Measurements from ENCODE around the gene SDCCAG8. TPM values are rescaled to one million over a fixed set of nuclear protein-coding genes. Genes with fewer than 3 reads are reported as not detected.

The SDCCAG8 gene
- polyA plus RNA-seq, 10 donors, result 17.9 to 27.1 (median 22.9) TPM

DNA sequence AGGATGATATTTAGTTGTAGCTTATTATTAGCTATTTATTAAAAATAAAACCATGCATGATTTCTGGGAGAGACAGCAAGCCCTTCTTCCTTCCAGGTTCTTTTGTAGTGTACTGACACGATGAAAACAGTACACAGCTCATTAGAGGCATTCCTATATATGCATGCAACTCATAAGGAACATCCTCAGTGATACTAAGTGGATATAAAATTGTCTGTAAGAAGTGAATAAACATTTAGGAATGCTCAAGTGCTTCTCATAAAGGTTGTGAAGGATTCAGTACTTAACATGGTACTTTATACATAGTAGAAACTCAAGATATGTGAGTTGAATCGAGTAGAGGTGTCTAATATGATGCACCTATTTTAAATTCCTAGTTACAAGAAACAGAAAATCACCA lies 287.7 kb downstream of the SDCCAG8 start:
- DNase-seq, result no peak

DNA sequence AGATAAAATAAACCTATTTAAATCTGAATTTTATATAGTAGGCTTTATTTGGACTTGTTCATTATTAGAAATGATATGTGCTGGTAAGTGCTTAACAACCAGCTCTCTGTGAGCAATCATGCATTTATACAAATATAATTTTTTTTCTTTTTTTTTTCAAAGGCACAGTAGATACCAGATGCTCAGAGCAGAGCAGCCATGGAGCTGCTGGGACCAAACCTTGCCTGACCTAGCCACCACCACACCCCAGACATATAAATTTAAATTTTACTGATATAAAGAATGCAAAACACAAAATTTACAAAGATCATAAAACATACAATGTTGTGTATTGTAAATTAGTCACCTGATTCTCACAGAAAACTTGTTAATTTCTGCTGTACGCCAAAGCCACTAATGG lies 290.6 kb downstream of the SDCCAG8 start:
- no peak for DNase-seq

DNA sequence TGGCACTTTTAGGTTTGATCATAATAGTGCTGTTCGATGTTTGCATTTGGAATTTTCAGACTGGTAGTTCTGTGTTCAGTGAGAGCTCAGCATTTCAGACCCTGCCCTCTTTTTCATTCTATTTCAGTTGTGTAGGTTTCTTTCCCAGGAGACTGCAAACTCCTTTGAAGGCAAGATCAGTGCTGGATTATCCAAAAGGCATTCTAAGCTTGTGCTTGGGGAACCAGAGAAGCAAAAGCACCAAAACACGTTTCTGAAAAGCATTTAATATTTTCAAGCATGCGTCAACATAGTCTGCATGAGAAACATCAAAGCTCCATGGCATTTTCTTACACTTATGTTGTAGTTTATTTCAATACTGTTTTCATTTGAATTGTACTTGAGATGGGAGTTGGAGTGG lies 292.1 kb downstream of the SDCCAG8 start:
- DNase-seq, result no peak

DNA sequence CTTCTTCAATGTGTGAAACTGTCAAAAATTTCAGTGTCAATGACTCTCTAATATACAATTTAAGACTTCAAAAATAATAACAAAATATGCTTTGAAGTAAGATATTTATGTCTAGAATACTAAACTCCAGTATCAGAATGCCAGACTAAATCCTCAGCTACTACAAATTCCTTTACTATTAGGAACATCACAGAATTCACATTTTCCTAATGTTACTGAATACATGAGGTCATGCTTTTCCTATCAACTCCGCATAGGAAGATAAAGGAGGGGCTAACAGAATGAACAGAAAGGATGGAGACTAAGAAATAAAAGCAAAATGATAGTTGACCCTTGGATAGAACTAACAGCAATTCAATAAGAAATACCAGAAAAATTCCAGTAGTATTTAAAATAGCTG lies 292.7 kb downstream of the SDCCAG8 start:
- DNase-seq, result no peak

DNA sequence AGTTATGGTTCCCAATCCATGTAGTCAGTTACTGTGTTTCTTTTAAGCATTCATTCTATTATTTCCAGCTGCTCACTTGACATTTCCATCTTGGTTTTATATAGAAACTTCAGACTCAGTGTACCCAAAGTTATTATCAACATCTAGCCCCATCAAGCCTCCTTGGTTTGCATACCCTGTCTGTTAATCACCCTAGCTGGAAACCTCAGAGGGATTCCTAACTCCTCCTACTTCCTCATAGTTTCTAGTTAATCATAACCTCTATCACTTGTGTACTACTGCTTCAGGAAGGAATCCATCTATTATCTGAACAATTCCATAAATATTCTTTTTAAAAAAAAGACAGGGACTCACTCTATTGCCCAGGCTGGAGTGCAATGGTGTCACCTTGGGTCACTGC lies 293.3 kb downstream of the SDCCAG8 start:
- peak in 1 of 3 donors; percentile 52 for DNase-seq

Other genes with a start within 250 kb of the SDCCAG8 start
- 10 to 100 TPM; 41.8 to 82.3 (median 56.2) TPM for gene CEP170, start 760 bp upstream of the SDCCAG8 start, polyA plus RNA-seq (ENCODE audit: insufficient read length in 10 of 10)

Measured in muscle of back (tissue), 11 donors.